ENCODE measurements around the gene IFNK.

DNA sequence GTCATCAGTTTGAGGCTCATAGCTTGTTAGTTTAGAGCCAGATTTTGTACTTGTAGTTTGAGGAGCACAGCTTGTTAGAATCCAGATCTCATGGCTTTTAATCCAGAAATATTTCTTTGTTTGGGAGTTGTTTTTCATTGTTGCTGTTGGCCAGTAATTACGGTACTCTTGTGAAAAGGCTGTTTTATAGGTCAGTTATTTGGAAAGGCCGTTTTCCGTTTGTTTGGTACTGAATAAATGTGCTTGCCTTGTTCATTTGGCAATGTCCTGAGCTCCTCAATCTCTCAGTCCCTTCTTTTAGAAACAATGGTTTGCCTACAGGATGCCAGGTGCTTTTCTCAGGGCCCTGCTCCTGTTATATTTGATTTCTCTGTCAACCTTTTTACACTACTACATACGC is 10.0 kb downstream of the IFNK start:
- TF ChIP-seq, protein P1, sequence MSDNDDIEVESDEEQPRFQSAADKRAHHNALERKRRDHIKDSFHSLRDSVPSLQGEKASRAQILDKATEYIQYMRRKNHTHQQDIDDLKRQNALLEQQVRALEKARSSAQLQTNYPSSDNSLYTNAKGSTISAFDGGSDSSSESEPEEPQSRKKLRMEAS (IDR thresholded peaks at IDR 0.05), result no peak
- TF ChIP-seq CHD4 (IDR thresholded peaks at IDR 0.05; ENCODE audit: borderline replicate concordance) (no peak), JUN (IDR thresholded peaks at IDR 0.05) (no peak), CTCF (IDR thresholded peaks at IDR 0.05) (no peak), FOSL2 (IDR thresholded peaks at IDR 0.05) (no peak), FOSL2 (CRISPR knock-in tag; IDR thresholded peaks at IDR 0.05) (no peak)
